Raji (cell line): ENCODE data around the gene PRPF19.

Experiments used
- POLR2A ChIP-seq: IDR thresholded peaks from 2 replicates; pipeline ENCODE4 v1.6.1; 2011; ENCODE audit warnings: low read depth, low read length, control low read depth; ENCODE audit not compliant: insufficient read depth

Gene PRPF19

GRCh38 chr11:60868682-60869450 lies 37.5 kb downstream of the PRPF19 start:
- no peak for TF ChIP-seq POLR2A

DNA sequence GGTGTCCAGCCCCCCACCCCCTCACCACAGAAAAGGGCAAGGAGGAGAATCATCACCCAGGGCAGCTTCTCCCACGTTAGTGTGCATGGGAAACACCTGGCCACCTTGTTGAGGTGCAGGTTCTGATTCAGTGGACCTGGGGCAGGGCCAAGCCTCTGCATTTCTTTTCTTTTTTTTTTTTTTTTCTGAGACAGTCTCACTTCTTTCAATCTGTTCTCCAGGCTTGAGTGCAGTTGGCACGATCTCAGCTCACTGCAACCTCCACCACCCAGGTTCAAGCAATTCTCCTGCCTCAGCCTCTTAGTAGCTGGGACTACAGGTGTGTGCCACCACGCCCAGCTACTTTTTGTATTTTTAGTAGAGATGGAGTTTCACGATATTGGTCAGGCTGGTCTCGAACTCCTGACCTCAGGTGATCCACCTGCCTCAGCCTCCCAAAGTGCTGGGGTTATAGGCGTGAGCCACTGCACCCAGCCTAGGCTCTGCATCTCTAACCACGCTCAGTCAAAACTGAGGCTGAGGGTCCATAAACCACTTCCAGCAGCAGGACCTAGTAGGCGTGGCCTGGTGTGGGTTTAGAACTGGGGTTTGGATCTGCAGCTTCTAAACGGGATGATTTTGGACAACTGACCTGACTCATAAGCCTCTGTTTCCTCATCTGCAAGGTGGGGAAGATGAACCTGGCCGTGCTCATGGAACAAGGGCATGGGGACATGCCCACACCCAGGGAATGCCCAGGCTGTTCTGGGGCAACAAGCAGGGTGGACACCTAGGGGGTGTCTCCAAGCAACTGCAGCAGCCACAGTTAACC lies 38.3 kb downstream of the PRPF19 start:
- TF ChIP-seq POLR2A: no peak

GRCh38 chr11:60866911-60867870 lies 39.2 kb downstream of the PRPF19 start, which contains the start of gene ZP1:
ZP1 (plus strand) TSS chr11:60867542; CDS start chr11:60867562, 20 bp downstream.
- TF ChIP-seq POLR2A: no peak

DNA sequence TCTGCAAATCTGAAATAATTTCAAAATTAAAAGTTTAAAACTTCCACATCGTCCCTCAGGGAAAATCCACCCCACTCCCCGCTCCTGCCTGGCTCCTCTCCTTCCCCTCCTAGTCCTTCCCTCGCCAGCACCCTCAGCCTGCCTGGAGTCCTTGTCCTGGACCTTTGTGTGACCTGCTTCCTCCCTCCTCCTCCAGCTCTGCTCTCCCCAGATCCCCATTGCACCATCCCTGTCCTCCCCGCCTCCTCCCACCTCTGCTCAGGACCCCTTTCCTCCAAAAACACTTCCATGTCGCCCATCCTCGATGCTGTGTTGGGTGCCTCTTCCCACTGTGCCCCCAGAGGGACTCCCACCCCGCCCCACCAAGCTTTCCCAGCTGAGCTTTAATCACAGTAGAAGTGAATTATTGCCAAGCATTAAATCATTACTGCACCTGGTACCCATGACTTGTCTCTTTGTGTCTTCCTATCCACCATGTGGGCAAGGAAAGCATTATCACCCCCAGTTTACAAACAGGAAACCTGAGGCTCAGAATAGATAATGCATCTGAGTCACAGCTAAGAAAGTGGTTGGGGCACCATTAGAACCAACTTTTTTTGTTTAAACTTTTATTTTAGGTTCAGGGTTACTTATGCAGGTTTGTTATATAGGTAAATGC lies 41.4 kb downstream of the PRPF19 start:
- TF ChIP-seq POLR2A: no peak

- no peak for TF ChIP-seq POLR2A
These were observed 42.5 kb downstream of the PRPF19 start for GRCh38 chr11:60863550-60864521.

DNA sequence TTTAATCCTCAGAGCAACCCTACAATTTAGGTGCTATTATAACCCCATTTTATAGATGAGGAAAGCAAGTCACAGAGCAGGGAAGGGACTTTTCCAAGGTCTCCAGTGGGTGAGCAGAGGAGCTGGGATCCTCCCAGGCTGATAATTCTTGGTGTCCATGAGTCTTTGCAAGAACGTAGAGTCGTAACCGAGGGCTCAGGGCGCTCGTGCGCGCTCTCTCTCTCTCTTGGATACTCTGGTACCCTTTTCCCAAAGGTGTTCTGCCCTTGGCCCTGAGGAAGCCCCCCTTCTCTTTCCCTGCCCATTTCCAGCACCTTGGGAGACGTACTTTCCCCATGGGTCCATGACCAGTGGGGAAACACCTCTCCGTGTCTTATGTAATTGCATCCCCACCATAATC lies 44.2 kb downstream of the PRPF19 start:
- no peak for TF ChIP-seq POLR2A

DNA sequence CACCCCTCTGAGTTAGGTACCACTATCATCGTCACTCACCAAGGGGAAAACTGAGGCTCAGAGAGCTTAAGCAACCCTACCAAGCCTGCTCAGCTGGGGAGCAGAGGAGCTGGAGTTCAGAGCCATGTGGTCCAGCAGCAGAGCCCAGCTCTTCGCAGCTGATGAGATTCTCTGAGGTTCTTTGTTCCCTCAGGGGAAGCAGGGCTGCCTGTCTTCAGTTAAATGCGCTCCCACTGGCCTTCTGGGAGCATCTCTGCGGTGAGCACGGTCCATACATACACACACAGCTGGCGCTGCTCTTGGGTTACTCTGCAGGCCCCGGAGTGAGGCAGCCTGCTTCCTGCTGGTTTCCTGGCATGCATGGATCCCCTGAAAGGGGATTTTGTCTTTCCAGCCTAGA lies 45.4 kb downstream of the PRPF19 start:
- no peak for TF ChIP-seq POLR2A

DNA sequence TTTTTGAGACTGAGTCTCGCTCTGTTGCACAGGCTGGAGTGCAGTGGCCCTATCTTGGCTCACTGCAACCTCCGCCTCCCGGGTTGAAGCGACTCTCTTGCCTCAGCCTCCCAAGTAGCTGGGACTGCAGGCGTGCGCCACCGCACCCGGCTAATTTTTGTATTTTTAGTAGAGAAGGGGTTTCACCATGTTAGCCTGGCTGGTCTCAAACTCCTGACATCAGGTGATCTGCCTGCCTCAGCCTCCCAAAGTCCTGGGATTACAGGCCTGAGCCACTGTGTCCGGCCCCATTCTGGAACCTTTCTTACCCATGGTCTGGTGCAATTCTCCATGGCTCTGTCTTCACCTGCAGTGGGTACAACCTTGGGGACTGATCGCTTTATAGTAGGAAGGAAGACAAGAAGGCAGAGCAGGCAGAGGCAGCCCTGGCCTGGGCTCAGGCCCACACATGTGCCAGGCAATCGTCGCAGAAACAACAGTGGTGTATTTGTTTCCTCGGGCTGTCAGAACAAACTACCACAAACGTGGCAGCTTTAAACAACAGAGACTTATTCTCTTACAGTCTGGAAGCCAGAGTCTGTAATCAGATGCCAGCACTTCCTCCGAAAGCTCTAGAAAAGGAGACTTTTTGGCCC lies 46.7 kb downstream of the PRPF19 start:
- no peak for TF ChIP-seq POLR2A

DNA sequence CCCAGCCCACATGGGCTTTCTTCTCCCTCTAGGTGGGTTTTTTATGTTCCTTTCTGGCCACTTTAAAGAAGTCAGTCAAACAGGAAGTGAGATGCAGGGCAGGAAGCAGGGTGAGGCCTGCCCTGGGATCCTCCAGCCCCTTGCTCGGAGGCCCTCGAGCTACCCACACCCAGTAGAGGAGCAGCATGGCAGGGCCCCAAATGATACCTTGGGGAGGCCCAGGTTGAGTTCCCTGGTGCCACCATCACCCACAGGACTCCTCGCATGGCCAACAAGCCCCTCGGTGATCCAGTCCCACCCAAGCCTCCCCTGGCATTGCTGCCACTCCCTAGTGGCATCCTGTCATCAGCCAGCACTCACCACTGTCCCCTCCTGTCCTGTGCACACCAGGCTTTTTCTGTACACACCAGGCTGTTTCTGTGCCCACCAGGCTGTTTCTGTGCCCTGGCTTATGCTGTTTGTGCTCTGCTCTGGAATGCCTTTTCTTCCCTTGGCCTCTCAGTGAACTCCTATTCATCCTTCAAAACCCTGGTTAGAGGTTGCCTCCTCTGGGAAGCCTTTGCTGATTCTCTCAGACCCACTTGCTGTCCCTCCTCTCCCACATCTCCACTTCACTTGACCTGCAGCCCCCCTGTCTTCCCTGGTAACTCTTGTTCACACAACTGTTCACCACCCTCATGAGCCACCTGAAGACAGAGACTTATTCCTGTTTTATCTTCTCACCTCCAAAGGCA lies 47.5 kb downstream of the PRPF19 start:
- no peak for TF ChIP-seq POLR2A

DNA sequence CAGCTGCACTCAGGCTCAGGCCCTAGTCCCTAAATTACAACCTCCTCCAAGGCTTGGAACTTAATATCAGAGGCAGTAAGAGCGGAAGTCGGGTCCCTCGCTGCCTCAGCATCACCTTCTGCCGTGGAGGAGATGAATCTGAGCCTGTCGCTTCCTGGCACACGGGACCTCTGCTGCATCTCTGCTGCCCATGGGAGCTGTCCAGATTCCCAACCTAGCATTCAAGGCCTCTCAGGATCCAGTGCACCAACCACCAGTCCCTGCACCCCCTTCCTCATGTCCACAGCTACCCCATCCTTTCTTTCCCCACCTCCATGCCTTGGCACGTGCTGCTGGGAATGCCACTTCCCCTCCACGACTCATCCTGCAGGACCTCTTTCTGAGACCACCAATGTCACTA lies 48.1 kb downstream of the PRPF19 start:
- no peak for TF ChIP-seq POLR2A

GRCh38 chr11:60857378-60858232 lies 48.8 kb downstream of the PRPF19 start:
- TF ChIP-seq POLR2A: no peak
